ENCODE results near the gene TP53.
A peak's percentile ranks its signal among the peaks of the same experiment; 100 is the strongest.

Gene TP53

GRCh38 chr17:7687072-7687907 is at the start of gene TP53:
Gene TP53 (minus strand): TSS chr17:7687490. CDS start chr17:7676594, 10,896 bp downstream.
- DNase-seq (ENCODE audit: low spot score) = peak; percentile 89

GRCh38 chr17:7732981-7733539 is 45.8 kb upstream of the TP53 start:
- DNase-seq (ENCODE audit: low spot score) = no peak

- no peak for DNase-seq (ENCODE audit: low spot score)
These were observed 42.5 kb upstream of the TP53 start for GRCh38 chr17:7729816-7730215.

GRCh38 chr17:7727886-7728285 is 40.6 kb upstream of the TP53 start:
- DNase-seq (ENCODE audit: low spot score) = no peak

GRCh38 chr17:7721612-7722011 is 34.3 kb upstream of the TP53 start:
- DNase-seq (ENCODE audit: low spot score) = no peak

GRCh38 chr17:7720125-7720524 is 32.8 kb upstream of the TP53 start:
- no peak for DNase-seq (ENCODE audit: low spot score)

GRCh38 chr17:7719661-7720060 is 32.4 kb upstream of the TP53 start:
- DNase-seq (ENCODE audit: low spot score) = no peak

GRCh38 chr17:7717756-7718350 is 30.6 kb upstream of the TP53 start:
- DNase-seq (ENCODE audit: low spot score) = peak; percentile 7

GRCh38 chr17:7716901-7717755 is 29.8 kb upstream of the TP53 start, which contains the start of gene DNAH2:
Gene DNAH2 (plus strand): TSS chr17:7717744. CDS start chr17:7719735, 1,991 bp downstream.
- peak; percentile 5 for DNase-seq (ENCODE audit: low spot score)

- no peak for DNase-seq (ENCODE audit: low spot score)
These were observed 28.9 kb upstream of the TP53 start for GRCh38 chr17:7715936-7716886.

- no peak for DNase-seq (ENCODE audit: low spot score)
These were observed 27.7 kb upstream of the TP53 start for GRCh38 chr17:7714721-7715594.

- DNase-seq (ENCODE audit: low spot score) = no peak
These were observed 26.5 kb upstream of the TP53 start for GRCh38 chr17:7713782-7714181.

- DNase-seq (ENCODE audit: low spot score) = no peak
These were observed 25.0 kb upstream of the TP53 start for GRCh38 chr17:7712111-7712771.

GRCh38 chr17:7711051-7711755 is 23.9 kb upstream of the TP53 start:
- DNase-seq (ENCODE audit: low spot score) = no peak

- DNase-seq (ENCODE audit: low spot score) = no peak
These were observed 23.0 kb upstream of the TP53 start for GRCh38 chr17:7710301-7710700.

- no peak for DNase-seq (ENCODE audit: low spot score)
These were observed 21.7 kb upstream of the TP53 start for GRCh38 chr17:7709031-7709430.

GRCh38 chr17:7707858-7708750 is 20.8 kb upstream of the TP53 start:
- DNase-seq (ENCODE audit: low spot score) = no peak

GRCh38 chr17:7707446-7707845 is 20.2 kb upstream of the TP53 start:
- no peak for DNase-seq (ENCODE audit: low spot score)
